GM11168 (cell line): ENCODE measurements around the gene SLITRK2.

Source experiments
- in situ Hi-C: fragments of 300-500 bp; cut with MboI; formaldehyde crosslinking; loops from one replicate; pipeline ENCODE4 v1.12.0; 2022; ENCODE audit warnings: low sequenced_read_pairs; ENCODE audit not compliant: unreplicated experiment

SLITRK2 gene

DNA sequence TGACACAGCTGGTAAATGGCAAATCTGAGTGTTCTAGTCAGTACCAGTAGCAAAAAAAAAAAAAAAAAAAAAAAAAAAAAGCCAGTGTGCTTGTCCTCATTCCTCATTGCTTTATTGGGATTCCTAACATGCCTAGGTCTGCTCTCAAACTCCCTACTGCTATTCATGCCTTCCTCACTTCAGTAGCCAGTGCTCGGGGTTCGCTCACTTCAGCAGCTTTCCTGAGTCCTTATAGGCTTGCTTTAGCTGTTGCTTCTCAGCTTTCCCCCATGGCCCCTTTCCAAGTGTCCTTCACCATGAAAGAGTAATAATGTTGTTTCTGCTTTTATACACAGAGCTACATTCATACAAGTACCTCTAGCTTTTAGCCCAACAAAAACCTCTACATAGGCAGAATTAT lies 30.8 kb downstream of the SLITRK2 start:
- in situ Hi-C loops: no loop called here

- in situ Hi-C loops: no loop called here
Observed at GRCh38 chrX:145848857-145849256, 31.2 kb downstream of the SLITRK2 start.

GRCh38 chrX:145853181-145853580 lies 35.6 kb downstream of the SLITRK2 start:
- in situ Hi-C loops: no loop called here

- in situ Hi-C loops: no loop called here
Observed at GRCh38 chrX:145856181-145856580, 38.6 kb downstream of the SLITRK2 start.

DNA sequence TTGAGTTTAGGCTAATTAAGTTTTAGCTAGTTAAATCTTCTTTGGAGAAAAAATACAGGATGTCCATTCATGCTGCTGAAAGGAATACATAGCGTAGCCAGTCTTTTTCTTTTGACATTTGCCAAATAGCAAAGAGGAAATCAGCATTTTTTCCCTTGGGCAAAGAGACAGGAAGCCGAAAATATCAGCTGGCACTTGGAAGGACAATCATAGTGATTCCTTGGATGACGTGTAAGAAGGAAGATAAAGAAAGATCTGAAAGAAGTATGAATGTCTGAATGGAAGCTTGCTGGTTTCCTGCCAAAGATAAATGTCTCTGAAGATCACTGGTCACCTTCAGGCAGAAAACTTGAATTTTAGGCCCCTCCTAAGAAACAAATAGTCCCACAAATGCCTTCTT lies 44.2 kb downstream of the SLITRK2 start:
- in situ Hi-C loops: no loop called here

GRCh38 chrX:145865082-145865481 lies 47.5 kb downstream of the SLITRK2 start:
- in situ Hi-C loops: no loop called here
